Stimulated activated CD4-positive, alpha-beta T cell treated with anti-CD3 and anti-CD28 coated beads, Interleukin-15, amount 100 ng/mL, for 48 hours (primary cell): ENCODE results near the gene SIRT1.
"Not testable (repeated sequence)": the region's sequence is repeated elsewhere in the genome, so short reads cannot be mapped to it uniquely, and the experiment has no call there.

Source experiments
- DNase-seq, 2 donors: peaks; one replicate each; pipeline ENCODE4 v3.0.0-alpha.2; 2020; ENCODE audit warnings: low read depth in 2 of 2

SIRT1 gene

GRCh38 chr10:67884313-67884841, at the start of gene SIRT1:
SIRT1 (plus strand) TSS chr10:67884656; CDS start chr10:67884722, 66 bp downstream.
- peak; percentile 69 to 87 for DNase-seq

DNA sequence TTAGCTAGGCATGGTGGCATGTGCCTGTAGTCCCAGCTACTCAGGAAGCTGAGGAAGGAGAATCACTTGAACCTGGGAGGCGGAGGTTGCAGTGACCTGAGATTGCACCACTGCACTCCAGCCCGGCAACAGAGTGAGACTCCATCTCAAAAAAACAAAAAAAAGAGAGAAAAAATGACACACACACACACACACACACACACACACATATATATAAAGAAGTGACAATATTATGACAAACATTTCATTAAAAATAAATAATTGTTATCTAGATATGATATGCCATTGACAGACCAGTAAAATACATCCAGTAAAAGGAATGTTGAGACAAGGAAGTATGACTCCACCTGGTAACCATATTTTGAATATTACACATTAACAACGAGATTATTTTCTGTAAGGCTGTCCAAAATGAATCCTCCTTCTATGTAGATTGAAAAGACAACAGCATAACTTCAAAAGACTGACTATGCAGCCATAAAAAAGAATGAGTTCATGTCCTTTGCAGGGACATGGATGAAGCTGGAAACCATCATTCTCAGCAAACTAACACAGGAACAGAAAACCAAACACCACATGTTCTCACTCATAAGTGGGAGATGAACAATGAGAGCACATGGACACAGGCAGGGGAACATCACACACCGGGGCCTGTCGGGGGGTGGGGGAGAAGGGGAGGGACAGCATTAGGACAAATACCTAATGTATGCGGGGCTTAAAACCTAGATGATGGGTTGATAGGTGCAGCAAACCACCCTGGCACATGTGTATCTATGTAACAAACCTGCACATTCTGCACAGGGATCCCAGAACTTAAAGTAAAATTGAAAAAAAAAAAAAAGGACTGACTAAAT, 48.7 kb upstream of the SIRT1 start:
- not testable (repeated sequence) for DNase-seq

GRCh38 chr10:67836488-67836887, 48.0 kb upstream of the SIRT1 start:
- no peak for DNase-seq

GRCh38 chr10:67836972-67837371, 47.5 kb upstream of the SIRT1 start:
- DNase-seq: no peak

- DNase-seq: no peak
These were observed 46.7 kb upstream of the SIRT1 start, which contains the start of gene DNAJC12 for GRCh38 chr10:67837541-67838314. DNAJC12 (minus strand) TSS chr10:67838188; CDS start chr10:67838011, 177 bp downstream.

- DNase-seq: not testable (repeated sequence)
These were observed 44.9 kb upstream of the SIRT1 start for GRCh38 chr10:67839511-67839910.

GRCh38 chr10:67839951-67840350, 44.5 kb upstream of the SIRT1 start:
- no peak for DNase-seq

GRCh38 chr10:67841737-67842136, 42.7 kb upstream of the SIRT1 start:
- no peak for DNase-seq

DNA sequence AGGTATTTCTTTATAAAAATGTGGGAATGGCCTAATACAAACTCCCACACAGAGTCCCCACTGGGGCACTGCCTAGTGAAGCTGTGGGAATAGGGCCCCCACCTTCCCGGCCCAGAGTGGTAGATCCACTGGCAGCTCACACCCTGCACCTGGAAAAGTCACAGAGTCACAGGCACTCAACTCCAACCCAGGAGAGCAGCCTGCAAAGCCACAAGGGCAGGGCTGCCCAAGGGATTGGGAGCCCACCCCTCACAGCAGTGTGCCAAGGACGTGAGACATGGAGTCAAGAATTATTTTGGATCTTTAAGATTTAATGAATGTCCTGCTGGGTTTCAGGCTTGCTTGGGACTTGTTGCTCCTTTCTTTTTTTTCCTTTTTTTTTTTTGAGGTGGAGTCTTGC, 41.2 kb upstream of the SIRT1 start:
- no peak for DNase-seq

DNA sequence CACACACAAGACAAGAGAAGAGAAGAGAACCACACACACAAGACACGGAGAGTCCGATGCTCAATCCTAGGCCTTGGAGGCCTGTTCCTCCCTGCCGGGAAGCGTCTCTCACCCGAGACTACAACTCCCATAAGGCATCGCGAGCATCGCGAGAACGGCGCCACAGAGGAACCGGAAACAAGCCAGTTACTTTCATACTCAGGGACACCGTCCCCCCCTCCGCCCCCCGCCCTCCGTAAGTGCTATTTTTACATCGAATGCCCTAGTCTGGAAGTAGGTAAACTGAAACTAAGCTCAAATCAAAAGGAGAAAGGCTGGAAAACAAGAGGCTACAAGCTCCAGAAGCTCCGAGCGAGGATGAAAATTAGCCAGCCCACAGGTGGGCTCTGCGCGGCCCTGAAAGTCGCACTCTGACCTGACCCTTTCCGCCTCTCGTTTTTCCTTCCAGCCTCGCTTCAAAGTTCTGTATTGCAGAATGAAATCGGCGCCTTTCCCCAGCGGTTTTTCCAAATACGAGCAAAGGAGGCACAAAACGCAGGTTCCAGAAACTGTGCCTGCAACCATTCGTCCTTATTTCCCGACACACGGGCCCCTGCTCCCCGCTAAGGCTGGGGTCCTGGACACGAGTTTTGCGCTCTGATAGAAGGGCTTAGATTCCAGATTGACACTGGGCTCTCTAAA, 35.0 kb upstream of the SIRT1 start:
- peak; percentile 85 to 94 for DNase-seq

DNA sequence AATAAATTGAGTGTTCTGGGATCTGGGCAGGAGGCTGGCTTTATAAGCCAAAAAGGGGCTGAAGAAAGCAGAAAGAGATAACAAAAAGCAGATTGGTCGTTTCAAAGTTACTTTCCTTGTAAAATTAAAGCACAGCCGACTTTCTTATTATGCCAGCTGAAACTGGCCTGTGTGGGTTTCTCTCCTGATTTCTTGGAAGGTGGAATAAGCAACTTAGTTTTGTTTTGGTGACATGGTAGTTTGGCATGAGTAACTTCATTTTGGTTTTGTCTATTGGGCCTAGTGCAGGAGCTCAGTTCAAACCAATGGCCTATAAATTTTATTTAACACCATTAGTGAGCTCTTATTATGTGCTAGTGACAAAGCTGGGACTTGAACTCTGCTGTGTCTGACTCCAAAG, 33.3 kb upstream of the SIRT1 start:
- DNase-seq: no peak

GRCh38 chr10:67852761-67853160, 31.7 kb upstream of the SIRT1 start:
- no peak for DNase-seq

GRCh38 chr10:67853512-67853911, 30.9 kb upstream of the SIRT1 start:
- no peak for DNase-seq

GRCh38 chr10:67858971-67859370, 25.5 kb upstream of the SIRT1 start:
- DNase-seq: no peak

DNA sequence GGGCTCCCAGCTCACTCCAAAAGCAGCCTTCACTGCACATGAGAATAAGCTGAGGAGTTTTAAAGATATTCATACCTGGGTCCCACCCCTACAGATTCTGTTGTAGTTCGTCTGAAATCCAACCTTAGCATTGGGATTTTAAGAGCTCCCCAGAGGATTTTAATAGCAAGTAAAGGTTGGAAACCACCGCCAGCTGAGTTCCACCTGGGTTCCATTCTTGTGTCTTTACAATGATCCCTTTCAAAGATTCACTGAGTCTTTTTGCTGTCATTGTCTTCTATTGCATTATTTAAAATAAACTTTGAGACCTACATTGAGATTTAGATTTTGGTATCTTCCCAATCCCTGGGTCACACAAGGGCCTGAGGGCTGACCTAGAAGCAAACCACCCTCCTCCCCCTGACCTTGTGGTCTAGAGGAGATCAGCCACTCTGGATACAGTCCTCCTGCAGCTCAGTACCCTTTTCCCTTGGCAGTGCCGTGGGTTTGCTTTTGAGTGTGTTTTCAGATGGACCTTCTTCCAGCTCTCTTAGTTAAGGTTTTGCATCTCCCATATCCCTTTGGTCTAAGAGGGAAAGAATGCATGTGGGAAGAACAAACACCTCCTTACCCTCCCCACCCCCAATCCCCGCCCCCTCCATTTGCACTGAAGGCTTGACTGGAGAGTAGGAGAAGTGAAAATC, 22.6 kb upstream of the SIRT1 start:
- no peak for DNase-seq

- no peak for DNase-seq
These were observed 21.4 kb upstream of the SIRT1 start for GRCh38 chr10:67863094-67863493.

DNA sequence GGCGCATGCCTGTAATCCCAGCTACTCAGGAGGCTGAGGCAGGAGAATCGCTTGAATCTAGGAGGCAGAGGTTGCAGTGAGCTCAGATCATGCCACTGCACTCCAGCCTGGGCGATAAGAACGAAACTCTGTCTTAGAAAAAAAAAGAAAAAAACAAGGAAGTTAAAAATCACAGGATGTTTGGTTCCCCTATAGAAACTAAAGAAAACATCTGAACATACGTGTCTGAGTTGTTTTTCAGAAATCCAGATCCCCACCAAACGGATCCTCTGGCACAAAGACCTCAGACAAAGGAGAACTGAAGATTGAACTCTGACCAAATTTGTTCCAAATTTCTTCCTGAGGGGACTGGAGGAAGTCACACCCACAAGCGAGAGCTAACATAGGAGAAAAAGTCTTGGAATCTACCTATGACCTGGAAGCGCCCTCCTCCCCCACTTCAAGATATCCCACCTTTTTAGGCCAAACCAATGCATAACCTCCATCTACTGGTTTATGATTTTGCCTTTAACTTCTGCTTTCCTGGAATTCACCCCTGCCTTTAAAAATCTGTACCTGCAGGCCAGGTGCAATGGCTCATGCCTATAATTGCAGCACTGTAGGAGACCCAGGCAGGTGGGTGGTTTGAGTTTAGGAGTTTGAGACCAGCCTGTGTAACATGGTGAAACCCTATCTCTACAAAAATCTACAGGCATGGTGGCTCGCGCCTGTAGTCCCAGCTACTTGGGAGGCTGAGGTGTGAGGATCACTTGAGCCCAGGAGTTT, 19.7 kb upstream of the SIRT1 start:
- DNase-seq: no peak

DNA sequence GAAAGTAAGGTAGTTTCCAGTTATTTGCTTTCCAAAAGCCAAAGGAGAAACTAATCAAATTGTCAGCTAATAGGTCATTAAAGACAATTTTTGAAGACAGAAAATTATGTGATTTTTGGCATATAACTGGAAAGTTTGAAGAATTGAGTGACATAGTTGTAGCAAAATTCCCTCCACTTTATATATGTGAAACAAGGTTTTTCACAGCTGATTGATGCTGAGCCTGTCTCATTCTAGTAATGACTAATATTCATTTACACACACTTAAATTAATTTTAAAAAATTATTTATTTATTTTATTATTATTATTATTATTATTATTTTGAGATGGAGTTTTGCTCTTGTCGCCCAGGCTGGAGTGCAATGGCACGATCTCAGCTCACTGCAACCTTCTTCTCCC, 16.3 kb upstream of the SIRT1 start:
- DNase-seq: no peak

- DNase-seq: no peak
These were observed 14.5 kb upstream of the SIRT1 start for GRCh38 chr10:67869996-67870395.

DNA sequence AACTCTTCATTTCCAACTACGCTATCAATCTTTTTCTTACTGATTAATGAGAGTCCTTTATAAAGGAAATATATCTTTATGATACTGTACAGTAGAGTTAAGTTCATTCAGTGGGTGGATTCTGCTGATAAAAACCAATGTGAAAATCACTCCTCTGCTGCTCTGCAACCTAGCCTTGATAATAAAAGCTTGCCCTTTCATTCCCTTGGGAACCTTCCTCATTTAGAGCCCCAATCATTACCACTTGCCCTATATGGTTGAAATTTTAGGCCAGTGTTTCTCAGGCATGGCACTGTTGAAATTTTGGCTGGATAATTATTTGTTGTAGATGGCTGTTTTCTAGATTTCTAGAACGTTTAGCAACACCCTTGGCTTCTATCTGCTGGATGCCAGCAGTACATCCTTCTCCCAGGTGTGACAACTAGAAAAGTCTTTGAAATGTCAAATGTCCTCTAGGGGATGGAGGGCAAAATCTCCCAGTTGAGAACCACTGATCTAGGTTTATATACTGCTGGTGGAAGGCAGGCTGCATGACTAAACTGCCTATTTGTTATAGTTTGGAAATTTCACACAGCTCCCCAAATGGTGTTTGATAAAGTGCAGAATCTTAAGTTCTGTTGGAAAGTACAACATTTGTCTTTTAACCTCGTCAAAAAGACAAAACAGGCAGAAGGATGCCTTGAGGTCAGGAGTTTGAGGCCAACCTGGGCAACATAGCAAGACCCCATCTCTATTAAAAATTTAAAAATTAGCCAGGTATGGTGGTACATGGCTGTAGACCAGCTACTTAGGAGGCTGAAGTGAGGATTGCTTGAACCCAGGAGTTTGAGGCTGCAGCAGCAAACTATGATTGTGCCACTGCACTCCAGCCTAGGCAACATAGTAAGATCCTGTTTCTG, 8.9 kb upstream of the SIRT1 start:
- DNase-seq: no peak
